GM12878 (cell line): Measurements from ENCODE around the gene MCOLN2.

Experiments used
- CHD4 ChIP-seq: fragments of 200-600 bp; sonication (generic); IDR thresholded peaks from 2 replicates; pipeline ENCODE4 v1.6.1; 2016; ENCODE audit warnings: mild to moderate bottlenecking
- CTCF ChIP-seq, 3 experiments: IDR thresholded peaks in 2 of 3; conservative IDR thresholded peaks in 1 of 3; 2 replicates each; pipeline ENCODE4 v1.5.1; 2011; ENCODE audit warnings: low read depth in 3 of 3, low read length in 3 of 3, mild to moderate bottlenecking in 3 of 3, control low read depth in 2 of 3, moderate library complexity in 2 of 3, inconsistent platforms in 1 of 3, mixed read lengths in 1 of 3; ENCODE audit not compliant: control insufficient read depth in 2 of 3, insufficient read depth in 1 of 3; ENCODE audit errors: extremely low read depth in 1 of 3
- ZZZ3 ChIP-seq: IDR thresholded peaks from 2 replicates; pipeline ENCODE4 v1.6.1; 2011; ENCODE audit warnings: low read depth; ENCODE audit not compliant: control insufficient read depth, insufficient read length

- TF ChIP-seq ZZZ3 (no peak), CTCF (IDR thresholded peaks at IDR 0.05 in 2 of 3, conservative IDR thresholded peaks at IDR 0.05 in 1 of 3; ENCODE audit: control insufficient read depth in 2 of 3, extremely low read depth in 1 of 3, insufficient read depth in 1 of 3, low read depth in 3 of 3, low read length in 3 of 3) (0 out of 6 replicates have a peak, but pooled peaks of 1 of the 3 experiments have one; percentile 12), CHD4 (no peak)
Observed at GRCh38 chr1:84997667-84998600, 1.0 kb upstream of the MCOLN2 start.
